GM12875 (cell line): ENCODE data around the gene TMEM25.

ENCODE experiments used
- H3K4me3 ChIP-seq: one replicate; pipeline ENCODE4 v1.5.1; 2011; ENCODE audit warnings: low read depth, low read length, control low read depth
- CTCF ChIP-seq: IDR thresholded peaks from 2 replicates; pipeline ENCODE4 v1.5.1; 2011; ENCODE audit warnings: low read depth, mild to moderate bottlenecking, control low read depth, inconsistent platforms, low read length, moderate library complexity, borderline replicate concordance; ENCODE audit not compliant: insufficient read depth

Gene TMEM25

DNA sequence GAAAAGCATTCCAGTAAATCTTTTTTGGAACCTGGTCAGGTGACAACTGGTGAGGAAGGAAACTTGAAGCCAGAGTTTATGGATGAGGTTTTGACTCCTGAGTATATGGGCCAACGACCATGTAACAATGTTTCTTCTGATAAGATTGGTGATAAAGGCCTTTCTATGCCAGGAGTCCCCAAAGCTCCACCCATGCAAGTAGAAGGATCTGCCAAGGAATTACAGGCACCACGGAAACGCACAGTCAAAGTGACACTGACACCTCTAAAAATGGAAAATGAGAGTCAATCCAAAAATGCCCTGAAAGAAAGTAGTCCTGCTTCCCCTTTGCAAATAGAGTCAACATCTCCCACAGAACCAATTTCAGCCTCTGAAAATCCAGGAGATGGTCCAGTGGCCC is 27.8 kb upstream of the TMEM25 start:
- TF ChIP-seq CTCF, result no peak
- no peak overlapping the region for H3K4me3 ChIP-seq

DNA sequence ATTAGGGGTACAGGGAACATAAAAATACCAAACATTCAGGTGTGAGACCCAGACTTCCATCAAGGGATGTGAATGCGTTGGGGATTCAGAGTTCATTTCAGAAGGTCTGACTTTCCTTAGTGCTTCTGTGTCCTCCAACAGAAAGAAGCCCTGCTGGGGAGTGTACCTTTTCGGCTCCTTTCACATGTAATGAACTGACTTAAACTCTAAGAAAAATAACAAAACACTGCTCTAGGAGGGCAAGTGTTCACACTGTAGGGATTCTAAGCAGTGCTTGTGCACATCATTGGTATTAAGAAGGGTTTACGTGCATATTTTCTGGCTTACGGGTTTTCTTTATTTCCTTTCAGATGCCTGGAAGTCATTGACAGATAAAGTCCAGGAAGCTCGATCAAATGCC is 19.4 kb upstream of the TMEM25 start:
- no peak overlapping the region for H3K4me3 ChIP-seq
- TF ChIP-seq CTCF, result no peak

DNA sequence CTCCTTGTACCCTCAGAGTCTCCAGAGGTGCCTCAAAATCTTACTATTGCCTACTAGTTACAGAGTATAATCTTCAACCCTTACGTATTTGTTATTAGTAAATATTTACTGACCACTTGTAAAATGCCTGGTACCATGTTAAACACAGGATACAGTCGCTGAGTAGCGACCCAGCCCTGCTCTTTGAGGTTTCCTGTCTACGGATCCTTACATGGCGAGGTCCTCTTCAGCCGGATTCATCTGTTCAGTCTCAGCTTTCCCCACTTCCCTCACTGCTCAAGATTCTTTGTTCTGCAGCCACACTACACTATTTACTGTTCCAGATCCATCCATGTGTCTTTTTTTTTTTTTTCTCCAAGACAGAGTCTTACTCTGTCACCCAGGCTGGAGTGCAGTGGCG is 16.9 kb upstream of the TMEM25 start:
- TF ChIP-seq CTCF, result no peak
- H3K4me3 ChIP-seq, result no peak overlapping the region

DNA sequence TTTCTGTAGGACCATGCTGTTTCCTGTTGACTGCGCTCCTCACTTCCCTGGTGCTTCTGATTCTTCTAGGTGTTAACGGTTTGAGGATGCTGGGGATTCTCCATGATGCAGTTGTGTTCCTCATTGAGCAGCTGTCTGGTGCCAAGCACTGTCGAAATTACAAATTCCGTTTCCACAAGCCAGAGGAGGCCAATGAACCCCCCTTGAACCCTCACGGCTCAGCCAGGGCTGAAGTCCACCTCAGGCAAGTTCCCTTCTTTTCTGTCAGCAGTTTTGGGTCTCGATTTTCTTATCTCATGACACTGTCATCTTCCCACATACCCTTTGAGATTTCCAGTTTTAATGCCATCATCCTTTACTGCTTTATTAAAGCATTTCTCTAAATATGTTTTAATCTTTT is 11.4 kb upstream of the TMEM25 start:
- H3K4me3 ChIP-seq, result no peak overlapping the region
- TF ChIP-seq CTCF, result no peak

DNA sequence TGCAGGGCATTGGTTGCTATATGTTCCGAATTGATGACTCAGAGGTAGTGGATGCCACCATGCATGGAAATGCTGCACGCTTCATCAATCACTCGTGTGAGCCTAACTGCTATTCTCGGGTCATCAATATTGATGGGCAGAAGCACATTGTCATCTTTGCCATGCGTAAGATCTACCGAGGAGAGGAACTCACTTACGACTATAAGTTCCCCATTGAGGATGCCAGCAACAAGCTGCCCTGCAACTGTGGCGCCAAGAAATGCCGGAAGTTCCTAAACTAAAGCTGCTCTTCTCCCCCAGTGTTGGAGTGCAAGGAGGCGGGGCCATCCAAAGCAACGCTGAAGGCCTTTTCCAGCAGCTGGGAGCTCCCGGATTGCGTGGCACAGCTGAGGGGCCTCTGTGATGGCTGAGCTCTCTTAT is 9.1 kb upstream of the TMEM25 start:
- no peak for TF ChIP-seq CTCF

DNA sequence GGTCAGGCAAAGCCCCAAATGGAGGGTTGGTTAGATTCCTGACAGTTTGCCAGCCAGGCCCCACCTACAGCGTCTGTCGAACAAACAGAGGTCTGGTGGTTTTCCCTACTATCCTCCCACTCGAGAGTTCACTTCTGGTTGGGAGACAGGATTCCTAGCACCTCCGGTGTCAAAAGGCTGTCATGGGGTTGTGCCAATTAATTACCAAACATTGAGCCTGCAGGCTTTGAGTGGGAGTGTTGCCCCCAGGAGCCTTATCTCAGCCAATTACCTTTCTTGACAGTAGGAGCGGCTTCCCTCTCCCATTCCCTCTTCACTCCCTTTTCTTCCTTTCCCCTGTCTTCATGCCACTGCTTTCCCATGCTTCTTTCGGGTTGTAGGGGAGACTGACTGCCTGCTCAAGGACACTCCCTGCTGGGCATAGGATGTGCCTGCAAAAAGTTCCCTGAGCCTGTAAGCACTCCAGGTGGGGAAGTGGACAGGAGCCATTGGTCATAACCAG is 8.4 kb upstream of the TMEM25 start:
- H3K4me3 ChIP-seq, result no peak overlapping the region
- TF ChIP-seq CTCF, result no peak

More for the DNA sequence above, 9.1 kb upstream of the TMEM25 start:
- H3K4me3 ChIP-seq, result no peak overlapping the region

DNA sequence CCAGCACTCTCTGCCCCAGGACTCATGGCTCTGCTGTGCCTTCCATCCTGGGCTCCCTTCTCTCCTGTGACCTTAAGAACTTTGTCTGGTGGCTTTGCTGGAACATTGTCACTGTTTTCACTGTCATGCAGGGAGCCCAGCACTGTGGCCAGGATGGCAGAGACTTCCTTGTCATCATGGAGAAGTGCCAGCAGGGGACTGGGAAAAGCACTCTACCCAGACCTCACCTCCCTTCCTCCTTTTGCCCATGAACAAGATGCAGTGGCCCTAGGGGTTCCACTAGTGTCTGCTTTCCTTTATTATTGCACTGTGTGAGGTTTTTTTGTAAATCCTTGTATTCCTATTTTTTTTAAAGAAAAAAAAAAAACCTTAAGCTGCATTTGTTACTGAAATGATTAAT is 6.6 kb upstream of the TMEM25 start:
- TF ChIP-seq CTCF, result no peak
- no peak overlapping the region for H3K4me3 ChIP-seq
